Mucosa of descending colon (tissue), 3 donors: Measurements from ENCODE around the gene FGF22. TPM values are rescaled to one million over a fixed set of nuclear protein-coding genes. Genes with fewer than 3 reads are reported as not detected.

Source experiments
- ATAC-seq: fragments of 200-7000 bp; cut with Tn5 transposase; one replicate; pipeline ENCODE4 v1.9.1; 2020; ENCODE audit warnings: mild to moderate bottlenecking, moderate library complexity
- DNase-seq, 3 donors: peaks; one replicate each; pipeline ENCODE4 v3.0.0-alpha.2; 2020
- H3K36me3 ChIP-seq: fragments of 200-600 bp; one replicate; pipeline ENCODE4 v1.8.0; 2021; ENCODE audit warnings: low read depth, mild to moderate bottlenecking
- H3K4me1 ChIP-seq: fragments of 200-600 bp; one replicate; pipeline ENCODE4 v1.8.0; 2021; ENCODE audit warnings: low read depth, mild to moderate bottlenecking
- H3K4me3 ChIP-seq: fragments of 200-600 bp; one replicate; pipeline ENCODE4 v1.8.0; 2021; ENCODE audit warnings: mild to moderate bottlenecking
- H3K9me3 ChIP-seq: fragments of 200-600 bp; one replicate; pipeline ENCODE4 v1.8.0; 2021; ENCODE audit warnings: mild to moderate bottlenecking
- CTCF ChIP-seq: fragments of 200-600 bp; IDR thresholded peaks from one replicate; pipeline ENCODE4 v1.8.0; 2022; ENCODE audit warnings: antibody characterized with exemption, mild to moderate bottlenecking
- intact Hi-C, 2 donors: fragments of 100-400 bp; cut with DNase I in 1 of 2; cut with micrococcal nuclease in 1 of 2; formaldehyde crosslinking; loops; one replicate each; pipeline versions ENCODE4 v1.11.0 to v1.11.1; 2022; cut with DNase I, micrococcal nuclease
- total RNA-seq, 3 donors: library from RNA; stranded (reverse); fragmentation: NEBNext Ultra II Directional in 2 of 3; extraction: Animal tissue kit (Norgen Biotek cat#: 25700) in 2 of 3; gene quantifications; one replicate each; pipeline versions ENCODE4 v1.2.1 to v1.2.4, GENCODE V29; 2021 to 2023
- donor health status: DM: no; HTN: no; CAD: no; lungs with moderate emphysema.
- donor health status: DM: no; HTN: no; CAD: no.
- donor health status: DM: no; HTN: yes; CAD: no.

Gene FGF22
- total RNA-seq, 3 donors from 2014 or later = 0.23 to 0.82 TPM; not detected in 1

- no peak for TF ChIP-seq CTCF
- intact Hi-C loops = no loop called here
- peaks cover 9% of the 10 kb centered on the region for H3K36me3 ChIP-seq
Observed at GRCh38 chr19:645912-646778, 6.5 kb downstream of the FGF22 start.

GRCh38 chr19:646779-647565 is 7.3 kb downstream of the FGF22 start:
- no peak for DNase-seq
- no peak for TF ChIP-seq CTCF
- no peak for ATAC-seq
- Histone ChIP-seq H3K9me3 (no peaks in the 10 kb centered on the region), H3K4me3 (no peak overlapping the region), H3K4me1 (no peaks in the 10 kb centered on the region), H3K36me3 (peaks cover 11% of the 10 kb centered on the region)
- intact Hi-C loops = no loop called here

More at GRCh38 chr19:645912-646778, 6.5 kb downstream of the FGF22 start:
- ATAC-seq (no peak), DNase-seq (no peak)
- Histone ChIP-seq H3K9me3 (no peaks in the 10 kb centered on the region), H3K4me3 (no peak overlapping the region), H3K4me1 (no peaks in the 10 kb centered on the region)

DNA sequence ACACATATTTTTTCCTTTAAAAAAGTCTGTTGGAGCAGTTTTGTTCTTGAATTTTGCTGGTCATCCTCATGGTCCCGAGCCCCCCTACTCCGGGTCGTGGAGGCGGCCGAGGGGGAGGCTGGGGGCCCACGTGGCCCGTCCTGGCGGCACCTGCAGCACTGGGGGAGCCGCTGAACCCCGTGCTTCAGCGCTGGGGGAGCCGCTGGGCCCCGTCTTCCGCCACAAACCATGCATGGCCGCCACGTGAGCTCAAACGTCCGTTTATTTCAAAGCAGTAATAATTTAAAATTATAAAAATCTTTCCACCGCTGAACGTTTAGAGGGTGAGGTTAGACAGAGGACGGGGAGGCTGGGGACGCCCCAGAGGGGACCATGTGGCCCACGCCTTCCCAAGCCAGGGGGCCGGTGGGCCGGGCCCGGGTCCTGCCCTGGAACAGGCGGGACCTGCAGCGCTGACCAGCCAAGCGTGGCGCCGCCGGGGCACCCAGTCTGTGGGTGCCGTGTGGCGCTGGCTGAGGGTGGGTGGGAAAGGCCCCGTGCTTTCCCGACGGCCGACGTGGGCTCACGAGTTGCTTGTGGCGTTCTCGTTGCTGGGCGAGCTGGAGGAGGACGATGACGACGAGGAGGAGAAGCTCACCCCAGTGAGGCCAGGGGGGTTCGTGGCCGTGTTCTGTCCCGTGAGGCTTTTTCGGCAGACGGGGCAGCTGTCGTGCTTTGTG is 8.0 kb downstream of the FGF22 start:
- ATAC-seq (no peak), DNase-seq (peak in 1 of 3 donors; percentile 52)
- intact Hi-C loops = no loop called here
- TF ChIP-seq CTCF = no peak
- H3K36me3 ChIP-seq = peaks cover 11% of the 10 kb centered on the region
- no peaks in the 10 kb centered on the region for H3K9me3 ChIP-seq
- H3K4me3 ChIP-seq = no peak overlapping the region
- no peaks in the 10 kb centered on the region for H3K4me1 ChIP-seq

DNA sequence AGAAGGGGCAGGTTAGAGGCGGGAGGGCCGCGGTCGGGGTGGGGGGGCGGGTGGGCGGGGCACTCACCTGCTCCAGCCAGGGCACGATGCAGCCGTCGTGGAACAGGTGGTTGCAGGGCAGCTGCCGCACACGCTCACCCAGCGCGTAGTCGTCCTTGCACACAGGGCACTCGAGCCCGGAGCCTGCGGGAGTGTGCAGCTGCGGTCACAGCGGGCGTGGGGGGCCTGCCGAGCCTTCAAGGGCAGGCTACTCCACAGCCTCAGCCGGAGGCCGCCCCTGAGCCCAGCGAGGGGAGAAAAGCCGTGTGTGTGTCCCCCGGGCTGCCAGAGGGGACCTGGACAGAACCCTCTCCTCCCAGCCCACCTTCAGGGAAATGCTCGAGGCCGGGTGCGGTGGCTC is 8.6 kb downstream of the FGF22 start:
- Histone ChIP-seq H3K4me1 (no peaks in the 10 kb centered on the region), H3K36me3 (peaks cover 11% of the 10 kb centered on the region), H3K4me3 (no peak overlapping the region), H3K9me3 (no peaks in the 10 kb centered on the region)
- ATAC-seq (no peak), DNase-seq (no peak)
- intact Hi-C loops = no loop called here
- TF ChIP-seq CTCF = no peak

DNA sequence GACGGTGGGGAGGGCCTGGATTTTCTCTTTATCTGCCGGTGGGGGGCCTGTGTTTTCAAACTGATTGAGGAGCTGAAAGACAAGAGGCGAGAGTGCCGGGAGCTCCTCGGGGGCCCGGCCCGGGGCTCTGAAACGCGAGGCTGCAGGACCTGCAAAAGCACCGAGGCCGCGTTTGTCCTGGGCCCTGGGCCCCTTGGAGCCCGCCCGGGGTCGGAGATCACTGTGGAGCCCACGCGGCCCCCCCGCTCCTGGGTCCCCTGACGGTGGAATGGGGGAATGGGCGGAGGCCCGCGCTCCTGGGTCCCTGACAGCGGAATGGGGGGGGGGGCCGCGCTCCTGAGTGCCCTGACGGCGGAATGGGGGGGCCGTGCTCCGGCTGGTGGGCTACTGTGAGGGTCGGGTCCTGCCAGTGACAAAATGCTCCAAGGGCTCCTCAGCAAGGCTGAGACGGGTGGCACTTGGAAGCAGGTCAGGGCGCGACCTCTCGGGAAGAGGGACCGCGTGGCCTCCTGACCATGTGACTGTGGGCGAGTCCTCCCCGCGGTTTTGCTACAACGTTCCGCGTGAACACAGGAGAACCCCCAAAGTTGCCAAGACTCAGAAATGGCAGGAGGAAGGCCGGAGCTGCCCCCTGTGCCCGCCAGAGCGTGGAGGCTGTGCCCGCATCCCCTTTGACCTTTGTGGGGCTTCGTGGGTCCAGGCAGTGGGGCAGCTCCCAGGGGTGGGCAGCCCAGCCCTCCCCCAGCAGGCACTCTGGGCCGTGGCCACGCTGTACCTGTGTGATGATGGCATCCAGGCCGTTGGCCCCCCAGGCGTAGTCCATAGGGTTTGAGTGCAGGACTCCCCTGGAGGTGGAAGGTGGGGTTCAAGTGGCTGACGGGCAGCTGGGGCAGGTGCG is 9.5 kb downstream of the FGF22 start:
- H3K9me3 ChIP-seq = no peaks in the 10 kb centered on the region
- no peaks in the 10 kb centered on the region for H3K4me1 ChIP-seq
- ATAC-seq (no peak), DNase-seq (no peak)
- H3K4me3 ChIP-seq = no peak overlapping the region
- intact Hi-C loops = no loop called here
- peaks cover 11% of the 10 kb centered on the region for H3K36me3 ChIP-seq
- no peak for TF ChIP-seq CTCF
